HEK293 (cell line): ENCODE measurements around the gene NAPB.

ENCODE experiments used
- CTCF ChIA-PET: fragments of 350-600 bp; formaldehyde crosslinking; extraction: SDS; loops from one replicate; lab custom pipeline; 2021; ENCODE audit warnings: antibody characterized with exemption; lab: Yijun Ruan, JAX
- POLR2A ChIA-PET: fragments of 300-600 bp; formaldehyde crosslinking; extraction: SDS; loops from one replicate; lab custom pipeline; 2020; ENCODE audit warnings: antibody characterized with exemption, inconsistent platforms; lab: Yijun Ruan, JAX
- H3K27ac ChIP-seq: fragments of 200-500 bp; sonication (Bioruptor generic); 2 replicates; pipeline ENCODE4 v1.5.1; 2014; ENCODE audit warnings: low read depth, low read length, control low read depth, inconsistent platforms; ENCODE audit errors: extremely low read depth
- H3K36me3 ChIP-seq, 2 experiments: fragments of 200-500 bp in 1 of 2; sonication (Bioruptor generic) in 1 of 2; 1 replicate in 1 of 2; 2 replicates in 1 of 2; pipeline ENCODE4 v1.5.1; 2014 to 2017; ENCODE audit warnings: inconsistent platforms in 2 of 2, low read length in 2 of 2; ENCODE audit not compliant: control insufficient read depth in 2 of 2, insufficient read depth in 1 of 2
- H3K4me1 ChIP-seq: fragments of 200-500 bp; sonication (Bioruptor generic); 2 replicates; pipeline ENCODE4 v1.5.1; 2014; ENCODE audit warnings: mild to moderate bottlenecking, low read length, inconsistent platforms; ENCODE audit not compliant: control insufficient read depth, insufficient read depth
- H3K4me3 ChIP-seq: 2 replicates; pipeline ENCODE4 v1.5.1; 2011; ENCODE audit warnings: low read depth, mild to moderate bottlenecking, control low read depth, low read length, moderate library complexity
- H3K9me3 ChIP-seq: fragments of 200-500 bp; sonication (Bioruptor generic); 2 replicates; pipeline ENCODE4 v1.5.1; 2014; ENCODE audit warnings: low read depth, low read length, inconsistent platforms; ENCODE audit not compliant: control insufficient read depth, insufficient read depth
- AEBP2 ChIP-seq: fragments of 450-650 bp; formaldehyde crosslinking; IDR thresholded peaks from 2 replicates; pipeline ENCODE4 v1.5.1; 2016; ENCODE audit warnings: missing biosample characterization, missing genetic modification characterization, borderline replicate concordance
- ATF2 ChIP-seq: fragments of 450-650 bp; formaldehyde crosslinking; IDR thresholded peaks from 2 replicates; pipeline ENCODE4 v1.5.1; 2016; ENCODE audit warnings: missing biosample characterization, missing genetic modification characterization, low read depth
- GLI4 ChIP-seq: fragments of 450-650 bp; formaldehyde crosslinking; IDR thresholded peaks from 2 replicates; pipeline ENCODE4 v1.5.1; 2016; ENCODE audit warnings: missing biosample characterization, missing genetic modification characterization
- HIC1 ChIP-seq: fragments of 450-650 bp; formaldehyde crosslinking; IDR thresholded peaks from 2 replicates; pipeline ENCODE4 v1.5.1; 2016; ENCODE audit warnings: missing biosample characterization, missing genetic modification characterization
- OVOL3 ChIP-seq: fragments of 450-650 bp; formaldehyde crosslinking; IDR thresholded peaks from 2 replicates; pipeline ENCODE4 v1.5.1; 2016; ENCODE audit warnings: missing biosample characterization, missing genetic modification characterization
- PRDM6 ChIP-seq: fragments of 450-650 bp; formaldehyde crosslinking; IDR thresholded peaks from 2 replicates; pipeline ENCODE4 v1.5.1; 2017; ENCODE audit warnings: missing biosample characterization, missing genetic modification characterization
- ZBTB26 ChIP-seq: fragments of 450-650 bp; formaldehyde crosslinking; optimal IDR thresholded peaks from 2 replicates; pipeline ENCODE3; 2016; ENCODE audit warnings: missing biosample characterization, mild to moderate bottlenecking, missing genetic modification characterization
- ZBTB7A ChIP-seq: fragments of 450-650 bp; formaldehyde crosslinking; IDR thresholded peaks from 2 replicates; pipeline ENCODE4 v1.5.1; 2016; ENCODE audit warnings: low read depth, missing biosample characterization, missing genetic modification characterization
- ZEB2 ChIP-seq: fragments of 450-650 bp; formaldehyde crosslinking; IDR thresholded peaks from 2 replicates; pipeline ENCODE4 v1.5.1; 2016; ENCODE audit warnings: missing biosample characterization, missing genetic modification characterization
- ZNF112 ChIP-seq: fragments of 450-650 bp; formaldehyde crosslinking; IDR thresholded peaks from 2 replicates; pipeline ENCODE4 v1.5.0; 2017; ENCODE audit warnings: missing biosample characterization, missing genetic modification characterization
- ZNF121 ChIP-seq: fragments of 450-650 bp; formaldehyde crosslinking; IDR thresholded peaks from 2 replicates; pipeline ENCODE4 v1.5.1; 2016; ENCODE audit warnings: missing biosample characterization, missing genetic modification characterization
- ZNF266 ChIP-seq: fragments of 450-650 bp; formaldehyde crosslinking; IDR thresholded peaks from 2 replicates; pipeline ENCODE4 v1.5.1; 2016; ENCODE audit warnings: missing biosample characterization, missing genetic modification characterization, low read depth
- ZNF366 ChIP-seq: fragments of 450-650 bp; formaldehyde crosslinking; conservative IDR thresholded peaks from 2 replicates; pipeline ENCODE4 v1.5.1; 2016; ENCODE audit warnings: missing biosample characterization, missing genetic modification characterization
- ZNF558 ChIP-seq: fragments of 450-650 bp; formaldehyde crosslinking; IDR thresholded peaks from 2 replicates; pipeline ENCODE4 v1.5.1; 2016; ENCODE audit warnings: missing biosample characterization, missing genetic modification characterization
- ZNF692 ChIP-seq: fragments of 450-650 bp; formaldehyde crosslinking; IDR thresholded peaks from 2 replicates; pipeline ENCODE4 v1.5.1; 2016; ENCODE audit warnings: missing biosample characterization, missing genetic modification characterization
- ZNF707 ChIP-seq: fragments of 450-650 bp; formaldehyde crosslinking; IDR thresholded peaks from 2 replicates; pipeline ENCODE4 v1.5.1; 2016; ENCODE audit warnings: missing biosample characterization, missing genetic modification characterization
- ZNF76 ChIP-seq: fragments of 450-650 bp; formaldehyde crosslinking; IDR thresholded peaks from 2 replicates; pipeline ENCODE4; 2016; ENCODE audit warnings: low read depth, missing biosample characterization, missing genetic modification characterization, borderline replicate concordance
- ZSCAN4 ChIP-seq: fragments of 450-650 bp; formaldehyde crosslinking; IDR thresholded peaks from 2 replicates; pipeline ENCODE4 v1.5.1; 2017; ENCODE audit warnings: missing biosample characterization, missing genetic modification characterization

NAPB gene

GRCh38 chr20:23390091-23390774 lies 31.1 kb downstream of the NAPB start:
- Histone ChIP-seq H3K4me1 (no peaks in the 10 kb centered on the region), H3K27ac (no peak overlapping the region), H3K36me3 (peaks cover 21 to 78% of the 10 kb centered on the region in 2 experiments), H3K9me3 (no peaks in the 10 kb centered on the region; the same call in 1 of the 2 replicates), H3K4me3 (no peak overlapping the region)
- CTCF ChIA-PET = interaction anchor here (1.6 kb wide), 1 partner anchor 13 kb away, joined by 3 read pairs; no protein-coding TSS in a partner anchor
- TF ChIP-seq ZNF558 (tag by site-specific recombination) (no peak), ZBTB7A (tag by site-specific recombination) (no peak), GLI4 (tag by site-specific recombination) (no peak), AEBP2 (no peak), ZBTB26 (tag by site-specific recombination) (no peak), OVOL3 (tag by site-specific recombination) (no peak), PRDM6 (tag by site-specific recombination) (no peak), ZNF76 (tag by site-specific recombination) (no peak), ZEB2 (tag by site-specific recombination) (no peak), ZNF707 (tag by site-specific recombination) (no peak), ZNF266 (tag by site-specific recombination) (no peak), HIC1 (tag by site-specific recombination) (no peak), ZNF112 (no peak), ZNF366 (tag by site-specific recombination) (no peak), ZNF121 (tag by site-specific recombination) (no peak), ZSCAN4 (tag by site-specific recombination) (no peak), ZNF692 (tag by site-specific recombination) (no peak), ATF2 (tag by site-specific recombination) (no peak)
- POLR2A ChIA-PET = interaction anchor here (0.6 kb wide), 1 partner anchor 30 kb away, joined by 3 read pairs; no protein-coding TSS in a partner anchor
